GM21390 (cell line): Measurements from ENCODE around the gene LILRB2.
"Not testable (repeated sequence)": the region's sequence is repeated elsewhere in the genome, so short reads cannot be mapped to it uniquely, and the experiment has no call there.

Source experiments
- ATAC-seq: cut with Tn5 transposase; IDR thresholded peaks from one replicate; pipeline ENCODE4 v1.9.1; 2021; ENCODE audit not compliant: unreplicated experiment

LILRB2 gene

DNA sequence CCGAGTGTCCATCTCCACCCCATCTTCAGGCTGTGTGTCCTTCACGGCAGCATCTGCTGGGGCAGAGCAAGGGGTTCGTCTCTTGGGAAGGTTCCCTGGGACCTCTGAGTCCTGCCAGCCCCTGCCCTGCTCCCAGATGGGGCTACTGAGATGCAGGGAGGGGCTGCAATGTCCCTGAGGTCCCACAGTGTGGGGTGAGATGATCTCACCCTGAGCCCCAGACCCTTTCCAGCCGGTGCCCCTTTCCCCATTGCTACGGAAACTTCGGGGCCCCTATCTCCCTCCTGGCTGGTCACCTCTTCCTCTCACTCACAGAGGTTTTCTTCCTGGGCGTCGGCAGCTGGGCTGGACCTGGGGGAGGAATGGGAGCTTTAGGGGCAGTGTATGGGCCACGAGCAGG is 5.0 kb downstream of the LILRB2 start:
- no peak for ATAC-seq

DNA sequence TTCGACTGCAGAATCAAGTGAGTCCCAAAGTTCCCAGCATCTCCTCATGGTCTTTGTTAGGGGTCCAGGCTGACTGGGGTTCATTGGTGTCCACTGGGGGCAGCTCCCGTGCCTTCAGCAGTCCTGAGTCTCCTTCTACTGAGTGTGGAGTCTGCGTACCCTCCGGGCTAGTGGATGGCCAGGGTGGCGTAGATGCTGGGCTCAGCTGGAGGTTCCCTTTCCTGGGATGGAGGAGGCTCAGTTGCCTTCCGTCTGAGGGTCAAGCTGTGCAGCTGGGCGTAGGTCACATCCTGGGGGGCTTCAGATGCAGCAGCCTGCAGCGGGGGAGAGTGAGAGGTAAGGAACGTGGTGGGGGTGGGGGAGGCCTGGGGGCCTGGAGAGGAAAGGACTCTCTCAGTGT is 6.4 kb downstream of the LILRB2 start:
- not testable (repeated sequence) for ATAC-seq

DNA sequence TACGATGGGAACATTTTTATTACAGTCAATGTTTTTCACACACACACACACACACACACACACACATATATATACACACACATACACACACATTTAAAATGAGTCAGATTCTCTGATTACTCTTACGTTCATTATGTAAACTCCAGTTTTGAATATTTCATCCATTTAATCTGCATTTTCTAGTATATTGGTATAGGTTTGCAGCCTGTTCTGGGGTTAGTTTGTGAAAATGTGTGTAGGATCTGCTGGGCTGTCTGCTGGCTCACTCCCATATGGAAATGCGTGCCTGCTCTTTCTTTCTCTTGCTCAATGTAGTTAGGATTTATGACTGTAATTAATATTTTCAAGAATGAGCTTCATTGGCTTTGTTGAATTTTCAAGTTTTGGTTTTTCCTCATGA is 7.1 kb downstream of the LILRB2 start:
- ATAC-seq: no peak

DNA sequence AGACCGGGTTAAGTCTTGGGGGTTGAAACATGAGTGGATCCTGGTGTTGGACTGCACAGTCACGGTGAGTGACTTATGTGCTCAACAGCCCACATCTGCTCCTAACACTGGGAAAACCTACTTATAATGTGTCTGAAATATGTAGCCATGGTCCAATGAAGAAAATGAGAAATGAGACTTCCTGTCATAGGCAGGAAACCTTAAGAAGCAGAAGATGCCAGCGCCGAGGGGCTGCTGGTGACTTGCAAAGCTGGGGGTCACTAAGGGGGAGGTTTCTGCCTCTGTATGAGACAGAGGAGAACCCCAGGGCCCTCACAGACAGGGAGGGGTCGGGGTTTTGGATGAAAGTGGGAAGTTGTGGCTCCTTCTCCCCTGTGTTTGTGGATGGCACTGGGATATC is 8.7 kb downstream of the LILRB2 start:
- not testable (repeated sequence) for ATAC-seq

DNA sequence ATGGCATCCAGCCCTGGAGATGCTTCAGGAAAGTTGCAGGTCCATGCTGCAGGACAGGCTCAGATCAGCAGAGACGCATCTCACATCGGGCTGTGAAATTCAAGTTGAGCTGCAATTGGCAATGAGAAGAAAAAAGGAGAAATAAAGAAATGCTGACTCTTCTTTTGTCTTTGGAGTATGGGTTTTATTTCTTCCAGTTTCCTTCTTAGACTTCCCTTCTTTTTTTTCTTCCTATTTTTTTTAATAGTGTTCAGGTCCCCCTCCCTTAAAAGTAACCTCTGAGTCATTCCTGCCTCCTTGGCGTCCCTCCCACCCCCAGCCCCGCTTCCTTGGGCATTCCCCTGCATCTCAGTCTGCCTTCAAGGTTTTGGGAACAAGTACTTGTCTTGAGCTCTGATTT is 9.3 kb downstream of the LILRB2 start:
- not testable (repeated sequence) for ATAC-seq

DNA sequence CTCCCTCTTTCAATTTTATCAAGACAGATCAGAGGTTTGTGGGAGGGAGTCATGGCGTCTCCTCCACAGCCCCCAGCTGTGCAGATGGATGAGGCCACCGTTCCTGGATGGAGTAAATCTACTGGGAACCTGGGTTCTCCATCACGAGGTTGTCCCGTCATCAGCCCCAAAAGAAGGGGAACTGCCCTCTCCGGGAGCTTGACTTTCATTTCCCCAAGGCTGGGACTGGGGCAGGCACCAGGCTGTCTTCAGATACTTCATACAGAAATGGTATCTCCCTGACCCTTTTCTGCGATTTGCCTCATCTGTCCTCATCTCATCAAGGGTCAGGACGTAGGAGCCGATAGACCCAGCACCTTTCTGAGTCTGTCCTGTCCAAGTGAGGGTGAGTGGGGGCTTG is 9.8 kb downstream of the LILRB2 start:
- ATAC-seq: no peak

DNA sequence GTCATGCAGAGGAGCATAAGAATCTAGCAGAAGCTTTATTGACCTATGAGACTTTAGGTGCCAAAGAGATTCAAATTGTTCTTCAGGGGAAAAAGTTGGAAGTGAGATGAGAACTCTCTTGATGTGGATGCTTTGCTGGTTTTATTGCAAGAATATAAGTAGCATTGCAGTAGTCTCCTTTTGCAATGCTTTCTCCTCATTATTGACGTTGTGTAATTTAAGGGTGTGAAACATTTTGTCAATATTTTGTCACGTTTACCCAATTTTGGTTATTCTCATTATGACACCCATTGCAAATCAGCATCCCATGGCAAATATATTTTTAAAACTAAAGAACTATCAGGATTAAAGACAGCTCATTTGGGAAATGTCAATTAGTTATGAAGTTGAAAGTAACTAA is 12.0 kb downstream of the LILRB2 start:
- no peak for ATAC-seq

DNA sequence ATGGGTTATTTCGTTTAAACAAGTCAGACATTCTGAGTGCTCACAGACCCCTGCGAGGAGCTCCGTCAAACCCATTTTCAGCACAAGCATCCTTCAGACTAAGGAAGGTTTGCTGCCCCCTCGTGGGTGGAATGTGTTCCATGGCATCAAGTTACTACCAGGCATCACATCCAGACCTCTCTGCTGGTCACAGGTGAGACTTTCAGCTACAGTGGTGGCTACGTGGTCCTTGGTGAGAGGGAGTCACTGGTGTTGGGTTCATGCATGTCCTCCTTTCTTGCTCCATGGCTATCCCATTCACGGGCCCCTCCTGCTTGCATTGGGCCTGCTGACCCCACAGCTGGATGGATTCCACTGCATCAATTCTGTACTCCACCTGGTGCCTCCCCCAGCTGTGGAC is 14.8 kb downstream of the LILRB2 start:
- no peak for ATAC-seq

DNA sequence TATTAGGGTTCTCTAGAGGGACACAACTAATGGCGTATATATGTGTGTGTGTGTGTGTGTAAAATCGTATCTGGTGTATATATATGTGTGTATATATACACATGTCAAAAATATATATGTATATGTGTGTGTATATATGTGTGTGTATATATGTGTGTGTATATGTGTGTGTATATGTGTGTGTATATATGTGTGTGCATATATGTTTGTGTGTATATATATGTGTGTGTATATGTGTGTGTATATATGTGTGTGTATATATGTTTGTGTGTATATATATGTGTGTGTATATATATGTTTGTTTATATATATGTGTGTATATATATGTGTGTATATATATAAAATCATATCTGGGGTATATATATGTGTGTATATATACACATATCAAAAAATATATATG is 18.4 kb downstream of the LILRB2 start:
- ATAC-seq: no peak

DNA sequence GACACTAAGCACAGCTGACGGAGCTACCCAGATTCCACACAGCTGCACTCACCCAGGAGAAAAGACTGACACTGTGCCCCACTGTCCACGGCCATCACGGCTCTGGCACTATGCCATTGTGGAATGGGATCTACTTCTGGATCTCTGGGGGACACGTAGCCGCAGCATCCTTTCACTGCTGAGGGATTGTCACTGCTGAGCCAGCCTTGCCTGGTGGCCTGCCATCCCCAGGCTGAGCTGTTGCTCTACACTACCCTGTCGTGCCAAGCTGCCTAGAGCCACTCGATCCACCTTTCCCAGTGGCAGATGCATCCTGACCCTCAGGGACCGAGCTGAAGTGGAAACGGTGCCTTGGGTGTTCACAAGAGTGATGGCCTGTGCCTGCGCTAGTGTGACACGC is 18.8 kb downstream of the LILRB2 start:
- ATAC-seq: no peak

DNA sequence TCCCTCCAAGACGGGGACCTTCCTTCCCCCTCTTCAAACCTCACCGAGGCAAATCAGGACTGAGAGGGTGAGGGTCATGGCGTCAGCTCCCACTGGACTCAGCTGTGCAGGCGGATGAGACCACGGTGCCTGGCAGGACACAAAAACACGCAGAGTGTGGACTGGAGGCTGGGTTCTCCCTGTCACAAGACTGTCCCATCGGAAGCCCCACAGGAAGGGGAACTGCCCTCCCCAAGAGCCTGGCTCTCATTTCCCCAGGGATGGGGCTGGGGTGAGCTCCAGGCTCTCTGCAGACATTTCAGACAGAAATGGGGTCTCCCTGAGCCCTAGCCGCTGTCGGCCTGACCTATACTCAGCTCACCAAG is 23.8 kb downstream of the LILRB2 start, which contains the start of gene LILRB5:
Gene LILRB5, minus strand, starts transcription at position 158 of the 365 bp plus-strand sequence. Its CDS starts 80 bp downstream, at position 78.
- no peak for ATAC-seq

DNA sequence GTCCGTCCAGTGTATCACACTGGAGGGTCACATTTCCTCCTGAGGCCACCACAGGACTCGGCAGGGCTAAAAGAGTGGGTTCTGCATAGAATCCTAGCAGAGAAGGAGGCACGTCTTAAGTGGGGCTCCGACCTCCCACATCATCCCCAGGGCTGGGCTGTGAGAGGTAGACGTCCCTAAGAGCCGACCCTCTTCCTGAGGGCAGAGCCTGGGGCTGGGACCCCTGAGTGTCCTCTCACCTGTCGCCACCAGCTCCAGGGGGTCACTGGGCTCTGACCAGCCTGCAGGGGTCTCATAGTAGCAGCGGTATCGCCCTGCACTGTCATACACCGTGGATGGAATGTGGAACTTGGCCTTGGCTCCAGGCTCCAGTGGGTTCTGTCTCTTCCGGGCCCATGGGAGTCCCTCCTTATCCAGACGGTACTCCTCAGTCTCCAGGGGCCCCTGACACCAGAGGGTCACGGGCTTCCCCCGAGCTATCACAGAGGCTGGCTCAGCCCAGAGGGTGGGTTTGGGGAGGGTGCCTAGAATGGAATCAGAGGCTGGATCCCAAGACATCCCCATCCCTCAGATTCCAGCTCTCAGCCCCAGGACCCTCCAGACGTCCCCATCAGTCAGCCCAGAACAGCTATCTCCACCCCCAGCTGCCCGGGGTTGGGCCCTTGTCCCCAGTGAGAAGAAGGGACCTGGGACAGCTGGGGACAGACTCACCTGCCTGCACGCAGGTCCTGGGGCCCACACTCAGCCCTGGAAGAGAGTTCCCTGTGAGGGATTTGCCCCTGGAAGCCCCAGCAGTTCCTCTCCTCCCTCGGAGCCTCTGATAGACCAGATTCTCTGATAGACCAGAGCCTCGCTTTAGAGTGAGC is 24.4 kb downstream of the LILRB2 start:
- ATAC-seq: no peak

DNA sequence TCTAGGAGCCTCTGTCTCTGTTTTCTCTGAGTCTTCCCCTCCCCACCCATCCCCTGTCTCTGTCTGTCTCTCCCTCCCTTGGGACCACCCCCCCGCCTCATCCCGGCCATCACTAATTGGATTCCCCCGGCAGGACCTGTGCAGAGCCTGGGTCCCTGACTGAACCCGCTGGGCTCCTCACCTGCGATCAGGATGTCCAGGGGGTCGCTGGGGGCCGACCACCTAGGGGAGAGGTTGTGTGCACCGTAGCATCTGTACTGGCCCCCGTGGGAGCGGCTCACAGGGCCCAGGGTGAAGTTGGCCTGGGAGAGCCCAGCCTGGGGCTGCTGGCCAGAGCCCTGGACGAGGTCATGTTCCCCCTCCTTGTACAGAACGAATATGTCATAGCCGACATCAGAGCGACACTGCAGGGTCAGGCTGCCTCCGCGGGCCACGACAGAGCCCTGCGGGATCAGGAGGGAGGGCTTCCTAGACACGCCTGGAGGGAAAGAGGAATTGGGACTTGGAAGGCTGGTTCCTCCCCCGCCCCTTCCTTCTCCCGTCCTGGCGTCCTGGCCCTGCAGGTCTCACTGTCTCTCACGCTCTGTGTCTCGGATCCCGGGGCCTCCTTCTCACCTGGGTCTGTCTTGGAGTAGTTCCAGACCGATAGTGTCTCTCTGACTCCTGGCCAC is 25.7 kb downstream of the LILRB2 start:
- no peak for ATAC-seq

DNA sequence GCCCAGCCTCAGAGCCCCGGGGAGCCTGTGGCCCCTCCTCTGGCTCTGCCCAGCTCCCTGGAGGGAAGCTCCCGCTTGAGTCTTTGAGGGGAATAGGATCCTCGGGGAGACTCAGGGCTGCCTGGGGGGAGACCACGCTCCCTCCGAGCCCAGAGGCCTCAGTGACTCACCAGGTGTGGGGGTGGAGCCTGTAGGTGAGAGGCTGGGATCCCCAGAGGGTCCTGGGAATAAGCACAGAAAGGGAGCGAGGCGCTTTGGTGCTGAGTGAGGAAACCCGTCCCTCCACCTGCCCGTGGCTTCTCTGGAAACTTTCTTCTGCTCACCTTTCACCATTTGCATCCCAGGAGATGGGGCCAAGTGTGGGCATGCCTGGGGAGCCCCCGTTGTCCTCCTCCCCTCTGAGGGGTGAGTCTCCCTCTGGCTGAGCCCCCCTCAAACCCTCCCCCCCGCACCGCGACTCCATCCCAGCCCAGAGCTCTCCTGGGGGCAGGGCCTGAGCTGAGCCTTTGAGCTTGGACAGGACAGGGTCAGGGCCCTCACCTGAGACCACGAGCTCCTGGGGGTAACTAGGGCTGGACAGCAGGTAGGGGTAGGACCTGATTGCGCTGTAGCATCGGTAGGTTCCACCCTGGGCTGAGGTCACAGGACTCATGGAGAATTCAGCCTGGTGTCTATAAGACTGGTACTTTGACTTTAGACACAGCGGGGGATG is 26.6 kb downstream of the LILRB2 start:
- ATAC-seq: no peak

DNA sequence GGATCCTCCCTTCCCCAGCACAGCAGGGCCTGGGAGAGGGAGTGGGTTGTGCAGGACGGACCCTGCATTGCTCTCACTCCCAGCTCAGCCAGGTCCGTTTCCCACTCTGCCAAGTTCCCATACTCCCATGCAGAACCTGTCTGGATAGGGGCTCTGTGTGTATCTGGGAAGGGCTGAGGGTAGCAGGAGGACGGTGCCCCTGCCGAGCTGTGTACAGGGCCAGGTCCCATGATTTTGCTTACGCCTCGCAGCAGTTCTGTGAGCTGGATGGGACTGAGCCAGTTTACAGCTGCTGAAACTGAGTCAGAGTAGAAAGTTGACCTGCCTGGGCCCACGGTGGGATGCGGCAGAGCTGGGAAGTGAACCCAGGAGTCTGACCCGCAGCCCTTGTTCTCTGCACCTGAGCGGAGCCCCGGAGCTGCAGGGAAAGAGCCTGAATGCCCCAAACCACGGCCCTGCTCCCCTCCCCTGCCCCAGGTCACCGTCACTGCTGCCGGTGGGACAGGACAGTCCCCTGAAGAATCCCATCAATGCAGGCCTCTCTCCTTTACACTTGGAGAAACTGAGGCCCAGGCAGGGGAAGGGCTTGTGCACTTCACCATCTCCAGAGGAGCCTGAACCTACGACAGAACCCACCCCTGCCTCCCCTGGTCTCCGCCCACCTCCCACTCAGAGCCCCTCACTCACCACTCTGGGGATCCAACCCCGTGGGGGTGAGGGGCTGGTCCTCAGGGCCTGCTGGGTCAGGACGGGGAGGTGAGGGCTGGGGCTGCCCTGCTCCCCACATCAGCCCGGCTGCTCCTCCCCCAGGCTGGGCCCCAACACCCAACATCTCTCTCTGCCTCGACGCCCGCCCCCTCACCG is 27.3 kb downstream of the LILRB2 start:
- no peak for ATAC-seq

DNA sequence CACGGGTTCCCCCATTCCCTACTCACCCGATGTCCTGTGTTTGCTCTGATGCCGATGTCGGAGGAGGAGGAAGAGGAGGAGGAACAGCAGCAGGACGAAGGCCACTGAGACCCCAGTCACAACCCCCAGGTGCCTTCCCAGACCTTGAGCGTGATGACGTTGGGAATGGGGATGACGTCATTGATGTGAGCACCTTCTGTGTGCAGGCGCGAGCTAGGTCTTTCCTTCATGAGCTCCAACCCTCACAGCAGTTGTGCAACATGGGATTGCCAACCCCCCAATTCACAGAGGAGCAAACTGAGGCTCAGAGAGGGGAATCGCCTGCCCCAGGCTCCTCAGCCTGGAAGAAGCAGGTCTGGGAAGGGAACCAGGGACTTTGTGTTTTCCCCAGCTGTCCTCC is 28.1 kb downstream of the LILRB2 start:
- no peak for ATAC-seq

DNA sequence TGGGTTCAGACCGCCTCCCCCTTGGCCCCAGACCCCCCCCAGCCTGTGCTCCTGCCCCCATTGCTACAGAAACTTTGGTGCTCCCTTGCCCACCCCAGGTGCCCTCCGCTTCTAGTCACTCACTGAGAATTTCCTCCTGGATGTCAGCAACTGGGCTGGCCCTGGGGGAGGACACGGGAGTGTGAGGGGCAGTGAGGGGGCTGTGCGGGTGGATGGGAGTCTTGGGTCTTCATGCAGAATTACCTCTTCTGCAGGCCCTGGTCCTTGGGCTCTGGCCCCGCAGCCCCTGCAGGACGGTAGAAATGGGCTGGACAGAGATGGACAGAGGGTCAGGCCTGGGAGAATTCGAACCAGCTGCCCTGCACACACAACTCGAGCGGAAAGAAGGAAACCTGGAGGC is 28.7 kb downstream of the LILRB2 start:
- ATAC-seq: no peak

DNA sequence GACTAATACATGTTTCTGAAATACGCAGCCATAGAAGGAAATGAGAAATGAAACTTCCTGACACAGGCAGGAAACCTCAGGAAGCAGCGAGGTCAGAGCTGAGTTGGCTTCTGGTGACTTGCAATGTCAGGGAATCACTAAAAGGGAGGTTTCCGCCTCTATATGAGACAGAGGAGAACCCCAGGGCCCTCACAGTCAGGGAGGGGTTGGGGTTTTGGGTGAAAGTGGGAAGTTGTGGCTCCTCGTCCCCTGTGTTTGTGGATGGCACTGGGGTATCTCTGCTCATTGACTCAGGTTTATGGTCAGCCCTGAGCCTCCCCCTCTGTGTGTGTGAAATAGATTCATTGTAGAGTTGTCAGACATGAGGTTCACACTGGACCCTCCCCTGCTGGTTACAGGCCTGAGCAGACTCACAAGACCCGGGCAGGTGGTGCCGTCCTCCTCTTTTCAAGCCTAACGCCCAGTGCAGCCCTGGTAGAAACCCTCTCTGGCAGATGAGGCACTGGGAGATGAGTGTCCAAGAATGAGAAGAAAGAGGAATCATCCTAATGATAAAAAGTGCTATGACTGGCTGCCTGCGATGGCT is 32.8 kb downstream of the LILRB2 start:
- ATAC-seq: no peak

DNA sequence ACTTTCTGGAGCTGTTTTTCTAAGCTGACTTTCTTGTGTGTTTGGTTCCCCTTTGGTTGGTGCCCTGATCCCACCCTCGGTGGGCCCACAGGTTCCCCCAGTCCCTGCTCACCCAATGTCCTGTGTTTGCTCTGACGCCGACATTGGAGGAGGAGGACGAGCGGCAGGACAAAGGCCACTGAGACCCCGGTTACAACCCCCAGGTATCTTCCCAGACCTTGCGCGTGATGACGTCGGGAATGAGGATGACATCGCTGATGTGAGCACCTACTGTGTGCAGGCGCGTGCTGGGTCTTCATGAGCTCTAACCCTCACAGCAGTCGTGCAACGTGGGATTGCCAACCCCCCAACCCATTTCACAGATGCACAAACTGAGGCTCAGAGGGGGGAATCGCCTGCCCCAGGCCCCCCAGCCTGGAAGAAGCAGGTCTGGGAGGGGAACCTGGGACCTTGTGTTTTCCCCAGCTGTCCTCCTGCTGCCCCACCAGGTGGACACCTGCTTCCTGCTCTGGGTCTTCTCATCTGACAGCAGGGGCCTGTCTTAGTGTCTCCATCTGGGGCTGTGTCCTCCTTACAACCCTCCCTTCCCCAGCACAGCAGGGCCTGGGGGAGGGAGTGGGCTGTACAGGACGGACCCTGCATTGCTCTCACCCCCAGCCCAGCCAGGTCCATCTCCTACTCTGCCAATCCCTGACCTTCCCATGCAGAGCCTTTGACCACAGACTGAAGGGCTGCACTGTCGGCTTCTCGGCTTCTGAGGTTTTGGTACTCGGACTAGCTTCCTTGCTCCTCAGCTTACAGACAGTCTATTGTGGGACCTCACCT is 33.6 kb downstream of the LILRB2 start:
- no peak for ATAC-seq

DNA sequence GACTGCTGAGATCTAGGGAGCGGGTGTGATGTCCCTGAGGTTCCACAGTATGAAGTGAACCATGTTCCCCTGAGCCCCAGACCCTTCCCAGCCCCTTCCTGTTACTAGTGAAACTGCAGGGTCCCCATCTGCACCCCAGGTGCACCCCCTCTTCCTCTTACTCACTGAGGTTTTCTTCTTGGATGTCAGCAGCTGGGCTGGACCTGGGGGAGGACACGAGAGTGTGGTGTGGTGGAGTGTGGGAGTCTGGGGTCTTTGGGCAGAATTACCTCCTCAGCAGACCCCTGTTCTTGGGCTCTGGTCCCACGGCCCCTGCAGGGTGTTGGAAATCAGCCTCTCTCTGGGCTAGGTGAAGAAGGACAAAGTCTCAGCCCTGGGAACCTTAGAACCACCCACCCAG is 35.0 kb downstream of the LILRB2 start:
- ATAC-seq: no peak
